IMR-90 (cell line): ENCODE data around the gene RHBDF1. TPM values are rescaled to one million over a fixed set of nuclear protein-coding genes. Genes with fewer than 3 reads are reported as not detected.

Experiments
- ATAC-seq: fragments of 200-7000 bp; cut with Tn5 transposase; 2 replicates; pipeline ENCODE4 v1.9.1; 2020; ENCODE audit warnings: low read depth, mild to moderate bottlenecking, moderate library complexity
- BruUV-seq: library from RNA; stranded (reverse); fragments of 400-500 nt; replicated peaks from 2 replicates; lab custom pipeline; 2021; lab: Mats Ljungman, UMichigan
- CTCF ChIA-PET: fragments of 300-600 bp; formaldehyde crosslinking; extraction: SDS; loops from one replicate; lab custom pipeline; 2021; ENCODE audit warnings: antibody characterized with exemption; lab: Yijun Ruan, JAX
- POLR2A ChIA-PET: fragments of 300-600 bp; sonication (Branson Sonifier 250); formaldehyde crosslinking; loops from one replicate; lab custom pipeline; 2022; ENCODE audit warnings: antibody characterized with exemption; ENCODE audit not compliant: unreplicated experiment; lab: Charles Lee
- DNase-seq: peaks from one replicate; pipeline ENCODE4 v3.0.0; 2013
- H2AFZ ChIP-seq: replicated peaks from 2 replicates; pipeline ENCODE3; 2013; ENCODE audit warnings: low read length, mild to moderate bottlenecking; ENCODE audit not compliant: poor library complexity
- H2AK5ac ChIP-seq: 2 replicates; pipeline ENCODE4 v1.6.1; 2013; ENCODE audit warnings: low read depth, low read length, inconsistent platforms
- H2AK9ac ChIP-seq: replicated peaks from 2 replicates; pipeline ENCODE3; 2013; ENCODE audit warnings: mild to moderate bottlenecking, low read depth, low read length, moderate library complexity; ENCODE audit not compliant: poor library complexity
- H2BK120ac ChIP-seq: 2 replicates; pipeline ENCODE4 v1.6.1; 2013; ENCODE audit warnings: low read depth, low read length, inconsistent platforms
- H2BK15ac ChIP-seq: 3 replicates; pipeline ENCODE4 v1.6.1; 2013; ENCODE audit warnings: low read depth, low read length, inconsistent platforms
- H2BK20ac ChIP-seq: 2 replicates; pipeline ENCODE4 v1.6.1; 2013; ENCODE audit warnings: low read depth, mild to moderate bottlenecking, inconsistent platforms, low read length, moderate library complexity
- H2BK5ac ChIP-seq: 2 replicates; pipeline ENCODE4 v1.6.1; 2013; ENCODE audit warnings: mild to moderate bottlenecking, low read depth, low read length, inconsistent platforms; ENCODE audit not compliant: poor library complexity, severe bottlenecking
- H3K14ac ChIP-seq: replicated peaks from 2 replicates; pipeline ENCODE4 v1.6.1; 2013; ENCODE audit warnings: low read depth, low read length, inconsistent platforms
- H3K18ac ChIP-seq: 2 replicates; pipeline ENCODE4 v1.6.1; 2013; ENCODE audit warnings: low read depth, low read length, control low read depth
- H3K23ac ChIP-seq: 2 replicates; pipeline ENCODE4 v1.6.1; 2013; ENCODE audit warnings: low read depth, low read length, inconsistent platforms
- H3K27ac ChIP-seq: 2 replicates; pipeline ENCODE4 v1.5.1; 2013; ENCODE audit warnings: mild to moderate bottlenecking, control low read depth, low read length; ENCODE audit not compliant: insufficient read depth
- H3K27me3 ChIP-seq: 2 replicates; pipeline ENCODE4 v1.6.1; 2013; ENCODE audit warnings: low read length; ENCODE audit not compliant: control insufficient read depth, insufficient read depth
- H3K36me3 ChIP-seq: 2 replicates; pipeline ENCODE4 v1.6.1; 2013; ENCODE audit warnings: low read length, mixed read lengths; ENCODE audit not compliant: control insufficient read depth, insufficient read depth
- H3K4ac ChIP-seq: 2 replicates; pipeline ENCODE4 v1.6.1; 2013; ENCODE audit warnings: low read depth, low read length, inconsistent platforms
- H3K4me1 ChIP-seq: 2 replicates; pipeline ENCODE4 v1.6.1; 2013; ENCODE audit warnings: low read length, mixed read lengths; ENCODE audit not compliant: control insufficient read depth, insufficient read depth
- H3K4me2 ChIP-seq: 2 replicates; pipeline ENCODE4 v1.6.1; 2013; ENCODE audit warnings: low read depth, mild to moderate bottlenecking, control low read depth, low read length, moderate library complexity
- H3K4me3 ChIP-seq: 2 replicates; pipeline ENCODE4 v1.5.1; 2013; ENCODE audit warnings: low read depth, mild to moderate bottlenecking, control low read depth, low read length, moderate library complexity; ENCODE audit not compliant: insufficient read depth
- H3K56ac ChIP-seq: 2 replicates; pipeline ENCODE4 v1.6.1; 2013; ENCODE audit warnings: low read length, inconsistent platforms; ENCODE audit not compliant: insufficient read depth; ENCODE audit errors: extremely low read depth
- H3K79me1 ChIP-seq, 2 experiments: 2 replicates each; pipeline ENCODE4 v1.6.1; 2013; ENCODE audit warnings: low read length in 2 of 2, inconsistent platforms in 1 of 2, low read depth in 1 of 2
- H3K9ac ChIP-seq: 2 replicates; pipeline ENCODE4 v1.6.1; 2013; ENCODE audit warnings: low read depth, low read length, control low read depth
- H3K9me1 ChIP-seq: 2 replicates; pipeline ENCODE4 v1.6.1; 2013; ENCODE audit warnings: low read length, inconsistent platforms; ENCODE audit not compliant: insufficient read depth
- H3K9me3 ChIP-seq: 2 replicates; pipeline ENCODE4 v1.6.1; 2013; ENCODE audit warnings: low read length; ENCODE audit not compliant: control insufficient read depth, insufficient read depth
- H4K20me1 ChIP-seq: 2 replicates; pipeline ENCODE4 v1.6.1; 2013; ENCODE audit warnings: low read length, inconsistent platforms; ENCODE audit not compliant: insufficient read depth
- H4K5ac ChIP-seq: 2 replicates; pipeline ENCODE4 v1.6.1; 2013; ENCODE audit warnings: mild to moderate bottlenecking, low read depth, low read length, control low read depth
- H4K8ac ChIP-seq, 2 experiments: 2 replicates each; pipeline ENCODE4 v1.6.1; 2013; ENCODE audit warnings: low read depth in 2 of 2, low read length in 2 of 2, control low read depth in 1 of 2, inconsistent platforms in 1 of 2
- H4K91ac ChIP-seq: 2 replicates; pipeline ENCODE4 v1.6.1; 2013; ENCODE audit warnings: low read depth, low read length, inconsistent platforms; ENCODE audit not compliant: insufficient read depth
- BHLHE40 ChIP-seq: fragments of 150-350 bp; IDR thresholded peaks from 2 replicates; pipeline ENCODE4 v1.6.1; 2016; ENCODE audit warnings: mild to moderate bottlenecking, low read depth, low read length
- CEBPB ChIP-seq: IDR thresholded peaks from 2 replicates; pipeline ENCODE4 v1.6.1; 2012; ENCODE audit warnings: low read depth, low read length, improper control_type of control experiment
- CHD1 ChIP-seq: IDR thresholded peaks from 2 replicates; pipeline ENCODE4 v1.6.1; 2012; ENCODE audit warnings: low read depth, low read length, improper control_type of control experiment
- MAFK ChIP-seq: IDR thresholded peaks from 2 replicates; pipeline ENCODE4 v1.6.1; 2012; ENCODE audit warnings: low read depth, low read length, improper control_type of control experiment
- MAZ ChIP-seq: IDR thresholded peaks from 2 replicates; pipeline ENCODE4 v1.6.1; 2012; ENCODE audit warnings: low read depth, mild to moderate bottlenecking, low read length, improper control_type of control experiment, moderate library complexity, borderline replicate concordance
- MXI1 ChIP-seq: IDR thresholded peaks from 2 replicates; pipeline ENCODE4 v1.6.1; 2012; ENCODE audit warnings: low read depth, mild to moderate bottlenecking, low read length, moderate library complexity, borderline replicate concordance
- NFE2L2 ChIP-seq: fragments of 150-350 bp; IDR thresholded peaks from 2 replicates; pipeline ENCODE4 v1.6.1; 2016; ENCODE audit warnings: low read depth, mild to moderate bottlenecking, low read length
- POLR2A ChIP-seq: IDR thresholded peaks from 2 replicates; pipeline ENCODE4 v1.6.1; 2012; ENCODE audit warnings: mild to moderate bottlenecking, low read depth, low read length
- RAD21 ChIP-seq: IDR thresholded peaks from 2 replicates; pipeline ENCODE4 v1.6.1; 2012; ENCODE audit warnings: low read length, improper control_type of control experiment
- RCOR1 ChIP-seq: IDR thresholded peaks from 2 replicates; pipeline ENCODE4 v1.6.1; 2012; ENCODE audit warnings: mild to moderate bottlenecking, low read length, improper control_type of control experiment; ENCODE audit not compliant: insufficient replicate concordance
- RFX5 ChIP-seq: IDR thresholded peaks from 2 replicates; pipeline ENCODE4 v1.8.0; 2012; ENCODE audit warnings: low read depth, mild to moderate bottlenecking, low read length, moderate library complexity
- USF2 ChIP-seq: fragments of 150-350 bp; IDR thresholded peaks from 2 replicates; pipeline ENCODE4 v1.6.1; 2017; ENCODE audit warnings: mild to moderate bottlenecking, antibody characterized with exemption, low read length, low read depth
- WGBS, 2 experiments: methylation state at CpG; one replicate each; pipeline versions ENCODE4 v1.1.5 to v1.1.7; 2013; ENCODE audit warnings: missing lambda C conversion rate in 2 of 2; ENCODE audit not compliant: insufficient read length in 1 of 2; ENCODE audit errors: extremely low coverage in 2 of 2; 5-methylcytosine and 5-hydroxymethylcytosine counted together
- dilution Hi-C: fragments of 300-500 bp; cut with HindIII; formaldehyde crosslinking; loops from one replicate; pipeline ENCODE4 v1.14.3; 2018; ENCODE audit warnings: low sequenced_read_pairs; ENCODE audit not compliant: unreplicated experiment
- in situ Hi-C: fragments of 300-500 bp; cut with MboI; formaldehyde crosslinking; loops from 3 replicates; pipeline ENCODE4 v1.14.3; 2019; ENCODE audit warnings: low sequenced_read_pairs, inconsistent platforms, mixed read lengths
- intact Hi-C: fragments of 100-400 bp; cut with micrococcal nuclease; formaldehyde crosslinking; loops from 2 replicates; pipeline ENCODE4 v1.10.0; 2022
- polyA plus RNA-seq, 3 experiments: library from polyadenylated mRNA; depleted of rRNA; stranded (reverse); fragments of >200 nt; gene quantifications; 2 replicates each; pipeline ENCODE4 v1.2.3, GENCODE V29; 2012; ENCODE audit warnings: low replicate concordance in 1 of 3
- total RNA-seq: library from RNA; depleted of rRNA; stranded (reverse); fragments of >200 nt; gene quantifications from 2 replicates; pipeline ENCODE4 v1.2.3, GENCODE V29; 2012
- TF ChIP-seq, protein P1 (sequence below): conservative IDR thresholded peaks from 2 replicates; pipeline ENCODE4 v1.5.1; 2012; ENCODE audit warnings: mild to moderate bottlenecking, low read depth, low read length, improper control_type of control experiment

Gene RHBDF1
- total and polyA plus RNA-seq, 2 of the 4 experiments (the other 2 are of a cell fraction), result 13.8 to 86.6 TPM

DNA sequence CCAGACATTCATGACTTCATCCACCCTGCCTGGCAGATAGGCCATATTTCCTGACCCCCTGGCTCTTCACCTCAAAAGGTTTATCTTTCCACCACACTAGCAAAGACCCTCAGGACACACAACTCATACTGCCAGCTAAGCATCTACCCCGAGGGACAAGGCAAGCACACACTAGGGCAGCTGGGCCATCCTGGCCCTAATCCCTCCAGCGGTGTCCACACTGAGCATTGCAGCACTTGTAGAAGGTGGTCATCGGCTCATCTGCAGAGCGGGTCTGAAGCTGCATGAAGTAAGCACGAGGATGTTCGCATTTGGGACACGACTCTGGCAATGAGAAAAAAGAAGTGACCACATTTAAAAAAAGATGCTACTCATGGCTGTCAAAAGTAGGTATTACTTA lies 25.2 kb downstream of the RHBDF1 start:
- H3K27me3 ChIP-seq, result no peaks in the 10 kb centered on the region
- peaks cover 3% of the 10 kb centered on the region; the same call in 1 of the 2 replicates for H4K20me1 ChIP-seq
- H2BK15ac ChIP-seq, result no peak overlapping the region
- no peak overlapping the region for H3K18ac ChIP-seq
- no peak overlapping the region for H2BK5ac ChIP-seq
- peaks cover 5% of the 10 kb centered on the region; the same call in 1 of the 2 replicates for H3K4me1 ChIP-seq
- peaks cover 13% of the 10 kb centered on the region for H3K36me3 ChIP-seq
- no peak for TF ChIP-seq RFX5
- no peak for TF ChIP-seq CEBPB
- TF ChIP-seq RAD21, result no peak
- TF ChIP-seq NFE2L2, result no peak
- TF ChIP-seq, protein P1, sequence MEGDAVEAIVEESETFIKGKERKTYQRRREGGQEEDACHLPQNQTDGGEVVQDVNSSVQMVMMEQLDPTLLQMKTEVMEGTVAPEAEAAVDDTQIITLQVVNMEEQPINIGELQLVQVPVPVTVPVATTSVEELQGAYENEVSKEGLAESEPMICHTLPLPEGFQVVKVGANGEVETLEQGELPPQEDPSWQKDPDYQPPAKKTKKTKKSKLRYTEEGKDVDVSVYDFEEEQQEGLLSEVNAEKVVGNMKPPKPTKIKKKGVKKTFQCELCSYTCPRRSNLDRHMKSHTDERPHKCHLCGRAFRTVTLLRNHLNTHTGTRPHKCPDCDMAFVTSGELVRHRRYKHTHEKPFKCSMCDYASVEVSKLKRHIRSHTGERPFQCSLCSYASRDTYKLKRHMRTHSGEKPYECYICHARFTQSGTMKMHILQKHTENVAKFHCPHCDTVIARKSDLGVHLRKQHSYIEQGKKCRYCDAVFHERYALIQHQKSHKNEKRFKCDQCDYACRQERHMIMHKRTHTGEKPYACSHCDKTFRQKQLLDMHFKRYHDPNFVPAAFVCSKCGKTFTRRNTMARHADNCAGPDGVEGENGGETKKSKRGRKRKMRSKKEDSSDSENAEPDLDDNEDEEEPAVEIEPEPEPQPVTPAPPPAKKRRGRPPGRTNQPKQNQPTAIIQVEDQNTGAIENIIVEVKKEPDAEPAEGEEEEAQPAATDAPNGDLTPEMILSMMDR, result no peak
- no peak for TF ChIP-seq MAZ
- no peak for TF ChIP-seq BHLHE40
- TF ChIP-seq CHD1, result no peak
- TF ChIP-seq MXI1, result no peak
- no peak for TF ChIP-seq MAFK
- no peak for TF ChIP-seq RCOR1
- TF ChIP-seq POLR2A, result no peak
- TF ChIP-seq USF2, result no peak
- dilution Hi-C loops, result no loop called here
- peak overlapping the region; percentile 41 for H2AFZ ChIP-seq
- ChIA-PET CTCF (no interaction called here), POLR2A (no interaction called here)
- peaks cover 14 to 30% of the 10 kb centered on the region in 2 experiments; a peak in 3 of 4 replicates for H3K79me1 ChIP-seq
- no peak overlapping the region for H2BK120ac ChIP-seq
- BruUV-seq, result no TSS peak
- no peak overlapping the region for H4K5ac ChIP-seq
- H3K27ac ChIP-seq, result no peak overlapping the region
- H2BK20ac ChIP-seq, result no peak overlapping the region
- H3K9me3 ChIP-seq, result no peaks in the 10 kb centered on the region
- DNase-seq (no peak), ATAC-seq (no peak)
- H3K4ac ChIP-seq, result no peak overlapping the region
- H2AK9ac ChIP-seq, result no peak overlapping the region
- intact Hi-C loops, result no loop called here
- H3K4me2 ChIP-seq, result no peak overlapping the region
- H4K91ac ChIP-seq, result no peak overlapping the region
- in situ Hi-C loops, result no loop called here
- H3K9me1 ChIP-seq, result peaks cover 4% of the 10 kb centered on the region; the same call in 1 of the 2 replicates
- H3K4me3 ChIP-seq, result no peak overlapping the region
- no peak overlapping the region for H3K56ac ChIP-seq
- no peak overlapping the region for H3K9ac ChIP-seq
- H2AK5ac ChIP-seq, result no peak overlapping the region
- H4K8ac ChIP-seq, result no peak overlapping the region
- H3K14ac ChIP-seq, result no peak overlapping the region
- H3K23ac ChIP-seq, result no peak overlapping the region
- no CpG with 5 or more reads among the region's 7 CpGs for WGBS, 2 experiments
